ENCODE measurements around the gene CCDC50. TPM values are rescaled to one million over a fixed set of nuclear protein-coding genes. Genes with fewer than 3 reads are reported as not detected.

The CCDC50 gene
- total RNA-seq, 1 donor from 2014 or later = 55.9 TPM

DNA sequence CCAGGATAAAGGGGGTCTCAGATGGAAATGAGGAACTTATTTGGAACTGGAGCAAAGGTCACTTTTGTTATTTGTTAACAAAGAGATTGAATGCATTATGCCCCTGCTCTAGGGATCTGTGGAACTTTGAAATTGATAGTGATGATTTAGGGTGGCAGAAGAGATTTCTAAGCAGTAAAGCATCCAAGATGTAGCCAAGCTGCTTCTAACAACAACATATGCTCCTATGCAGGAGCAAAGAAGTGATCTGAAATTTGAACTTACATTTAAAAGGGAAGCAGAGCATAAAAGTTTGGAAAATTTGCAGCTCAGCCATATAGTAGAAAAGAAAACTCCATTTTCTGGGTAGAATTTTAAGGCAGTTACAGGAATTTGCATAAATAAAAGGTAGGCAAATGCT lies 30.3 kb upstream of the CCDC50 start:
- TF ChIP-seq, protein P1, sequence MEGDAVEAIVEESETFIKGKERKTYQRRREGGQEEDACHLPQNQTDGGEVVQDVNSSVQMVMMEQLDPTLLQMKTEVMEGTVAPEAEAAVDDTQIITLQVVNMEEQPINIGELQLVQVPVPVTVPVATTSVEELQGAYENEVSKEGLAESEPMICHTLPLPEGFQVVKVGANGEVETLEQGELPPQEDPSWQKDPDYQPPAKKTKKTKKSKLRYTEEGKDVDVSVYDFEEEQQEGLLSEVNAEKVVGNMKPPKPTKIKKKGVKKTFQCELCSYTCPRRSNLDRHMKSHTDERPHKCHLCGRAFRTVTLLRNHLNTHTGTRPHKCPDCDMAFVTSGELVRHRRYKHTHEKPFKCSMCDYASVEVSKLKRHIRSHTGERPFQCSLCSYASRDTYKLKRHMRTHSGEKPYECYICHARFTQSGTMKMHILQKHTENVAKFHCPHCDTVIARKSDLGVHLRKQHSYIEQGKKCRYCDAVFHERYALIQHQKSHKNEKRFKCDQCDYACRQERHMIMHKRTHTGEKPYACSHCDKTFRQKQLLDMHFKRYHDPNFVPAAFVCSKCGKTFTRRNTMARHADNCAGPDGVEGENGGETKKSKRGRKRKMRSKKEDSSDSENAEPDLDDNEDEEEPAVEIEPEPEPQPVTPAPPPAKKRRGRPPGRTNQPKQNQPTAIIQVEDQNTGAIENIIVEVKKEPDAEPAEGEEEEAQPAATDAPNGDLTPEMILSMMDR (IDR thresholded peaks at IDR 0.05) = no peak
- Mint-ChIP-seq H3K36me3 (ENCODE audit: low read depth) (no peaks in the 10 kb centered on the region), H3K9me3 (ENCODE audit: low read depth) (no peaks in the 10 kb centered on the region), H3K4me1 (ENCODE audit: low read depth) (no peaks in the 10 kb centered on the region), H3K27me3 (ENCODE audit: low read depth) (no peaks in the 10 kb centered on the region), H3K4me3 (ENCODE audit: unreplicated experiment) (no peak overlapping the region), H3K27ac (ENCODE audit: unreplicated experiment) (no peak overlapping the region)
- no peak for DNase-seq (ENCODE audit: low spot score)

DNA sequence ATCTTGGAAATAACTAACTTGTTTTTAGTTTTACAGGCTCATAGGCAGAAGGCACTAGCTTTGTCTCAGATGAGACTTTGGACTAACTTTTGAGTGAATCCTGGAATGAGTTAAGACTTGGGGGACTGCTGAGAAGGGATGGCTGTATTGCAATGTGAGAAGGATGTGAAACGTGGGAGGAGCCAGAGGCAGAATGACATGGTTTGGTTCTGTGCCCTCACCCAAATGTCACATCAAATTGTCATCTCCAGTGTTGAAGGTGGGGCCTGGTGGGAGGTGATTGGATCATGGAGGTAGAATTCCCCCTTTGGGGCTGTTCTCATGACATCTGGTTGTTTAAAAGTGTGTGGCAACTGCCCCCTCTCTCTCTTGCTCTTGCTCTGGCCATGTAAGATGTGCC lies 28.8 kb upstream of the CCDC50 start:
- no peak for DNase-seq (ENCODE audit: low spot score)
- H3K36me3 Mint-ChIP-seq (ENCODE audit: low read depth) = no peaks in the 10 kb centered on the region
- no peaks in the 10 kb centered on the region for H3K27me3 Mint-ChIP-seq (ENCODE audit: low read depth)
- no peak overlapping the region for H3K27ac Mint-ChIP-seq (ENCODE audit: unreplicated experiment)
- no peak overlapping the region for H3K4me3 Mint-ChIP-seq (ENCODE audit: unreplicated experiment)
- no peaks in the 10 kb centered on the region for H3K9me3 Mint-ChIP-seq (ENCODE audit: low read depth)
- TF ChIP-seq, protein P1 (IDR thresholded peaks at IDR 0.05) = no peak
- H3K4me1 Mint-ChIP-seq (ENCODE audit: low read depth) = no peaks in the 10 kb centered on the region

DNA sequence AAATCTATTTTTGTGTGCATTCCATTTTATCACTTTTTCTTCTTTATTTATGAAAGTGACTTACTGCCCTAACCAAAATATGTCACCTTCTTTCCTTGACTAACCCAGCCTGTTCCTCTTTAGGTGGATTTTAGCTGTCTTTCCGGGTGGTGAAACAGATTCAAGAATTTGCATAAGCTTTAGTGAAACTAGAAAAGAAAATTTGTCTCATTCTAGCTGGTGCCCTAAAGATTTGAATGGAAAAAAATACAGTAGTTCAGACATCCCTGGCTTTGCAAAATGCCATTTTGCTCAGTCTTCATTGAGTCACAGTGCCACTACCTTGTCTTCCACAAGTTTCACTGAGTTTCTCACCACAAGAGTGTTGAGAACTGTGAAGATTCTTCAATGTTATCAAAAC lies 28.2 kb upstream of the CCDC50 start:
- TF ChIP-seq, protein P1 (IDR thresholded peaks at IDR 0.05) = no peak
- H3K4me1 Mint-ChIP-seq (ENCODE audit: low read depth) = no peaks in the 10 kb centered on the region
- H3K27me3 Mint-ChIP-seq (ENCODE audit: low read depth) = no peaks in the 10 kb centered on the region
- DNase-seq (ENCODE audit: low spot score) = no peak
- no peaks in the 10 kb centered on the region for H3K9me3 Mint-ChIP-seq (ENCODE audit: low read depth)
- H3K4me3 Mint-ChIP-seq (ENCODE audit: unreplicated experiment) = no peak overlapping the region
- no peaks in the 10 kb centered on the region for H3K36me3 Mint-ChIP-seq (ENCODE audit: low read depth)
- no peak overlapping the region for H3K27ac Mint-ChIP-seq (ENCODE audit: unreplicated experiment)

DNA sequence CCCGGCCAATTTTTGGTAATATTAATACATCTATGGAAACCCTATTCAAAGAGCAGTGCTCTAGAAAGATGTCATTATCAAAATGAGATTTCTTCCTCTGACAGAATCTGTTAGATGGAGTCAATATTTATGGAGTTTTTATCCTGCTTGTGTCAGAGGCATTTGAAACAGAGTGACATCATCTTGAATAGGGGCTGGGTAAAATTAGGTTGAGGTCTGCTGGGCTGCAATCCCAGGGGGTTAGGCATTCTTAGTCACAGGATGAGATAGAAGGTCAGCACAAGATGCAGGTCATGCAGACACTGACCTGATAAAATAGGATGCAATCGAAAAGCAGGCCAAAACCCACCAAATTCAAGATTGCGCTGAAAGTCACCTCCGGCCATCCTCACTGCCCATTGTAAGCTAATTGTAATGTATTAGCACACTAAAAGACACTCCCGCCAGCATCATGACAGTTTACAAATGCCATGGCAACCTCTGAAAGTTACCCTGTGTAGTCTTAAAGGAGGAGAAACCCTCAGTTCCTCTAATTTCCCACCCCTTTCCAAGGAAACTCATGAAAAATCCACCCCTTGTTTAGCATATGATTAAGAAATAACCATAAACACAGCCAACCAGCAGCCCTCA lies 27.3 kb upstream of the CCDC50 start:
- Mint-ChIP-seq H3K4me1 (ENCODE audit: low read depth) (no peaks in the 10 kb centered on the region), H3K36me3 (ENCODE audit: low read depth) (no peaks in the 10 kb centered on the region), H3K27ac (ENCODE audit: unreplicated experiment) (no peak overlapping the region), H3K9me3 (ENCODE audit: low read depth) (no peaks in the 10 kb centered on the region), H3K27me3 (ENCODE audit: low read depth) (no peaks in the 10 kb centered on the region), H3K4me3 (ENCODE audit: unreplicated experiment) (no peak overlapping the region)
- TF ChIP-seq, protein P1 (IDR thresholded peaks at IDR 0.05) = no peak
- no peak for DNase-seq (ENCODE audit: low spot score)

DNA sequence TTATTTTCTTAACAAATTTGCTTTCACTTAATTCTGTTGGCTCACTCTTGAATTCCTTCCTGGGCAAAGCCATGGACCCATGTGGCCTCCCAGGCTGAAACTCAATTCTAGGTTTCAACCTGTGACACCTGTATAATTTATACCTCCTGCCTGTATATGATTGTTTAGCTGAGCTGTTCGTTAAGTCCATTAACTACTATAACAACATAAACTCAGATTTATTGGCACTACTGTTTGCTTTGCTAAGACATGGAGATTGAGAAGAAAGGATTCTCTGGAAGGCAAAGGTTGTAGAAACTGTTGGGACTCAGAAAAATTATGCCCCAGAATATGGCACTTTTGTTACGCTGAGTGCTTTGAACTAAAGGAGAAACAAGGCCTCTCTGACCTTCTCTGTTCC lies 26.7 kb upstream of the CCDC50 start:
- Mint-ChIP-seq H3K4me1 (ENCODE audit: low read depth) (no peaks in the 10 kb centered on the region), H3K4me3 (ENCODE audit: unreplicated experiment) (no peak overlapping the region), H3K27me3 (ENCODE audit: low read depth) (no peaks in the 10 kb centered on the region), H3K9me3 (ENCODE audit: low read depth) (no peaks in the 10 kb centered on the region), H3K36me3 (ENCODE audit: low read depth) (no peaks in the 10 kb centered on the region), H3K27ac (ENCODE audit: unreplicated experiment) (no peak overlapping the region)
- TF ChIP-seq, protein P1 (IDR thresholded peaks at IDR 0.05) = no peak
- no peak for DNase-seq (ENCODE audit: low spot score)

Data from chondrocyte (in vitro differentiated cells).